HEK293 (cell line): ENCODE measurements around the gene MAPRE2.
A peak's percentile ranks its signal among the peaks of the same experiment; 100 is the strongest.

Source experiments
- CTCF ChIA-PET: fragments of 350-600 bp; formaldehyde crosslinking; extraction: SDS; loops from one replicate; lab custom pipeline; 2021; ENCODE audit warnings: antibody characterized with exemption; lab: Yijun Ruan, JAX
- POLR2A ChIA-PET: fragments of 300-600 bp; formaldehyde crosslinking; extraction: SDS; loops from one replicate; lab custom pipeline; 2020; ENCODE audit warnings: antibody characterized with exemption, inconsistent platforms; lab: Yijun Ruan, JAX
- H3K27ac ChIP-seq: fragments of 200-500 bp; sonication (Bioruptor generic); 2 replicates; pipeline ENCODE4 v1.5.1; 2014; ENCODE audit warnings: low read depth, low read length, control low read depth, inconsistent platforms; ENCODE audit errors: extremely low read depth
- H3K36me3 ChIP-seq, 2 experiments: fragments of 200-500 bp in 1 of 2; sonication (Bioruptor generic) in 1 of 2; 1 replicate in 1 of 2; 2 replicates in 1 of 2; pipeline ENCODE4 v1.5.1; 2014 to 2017; ENCODE audit warnings: inconsistent platforms in 2 of 2, low read length in 2 of 2; ENCODE audit not compliant: control insufficient read depth in 2 of 2, insufficient read depth in 1 of 2
- H3K4me1 ChIP-seq: fragments of 200-500 bp; sonication (Bioruptor generic); 2 replicates; pipeline ENCODE4 v1.5.1; 2014; ENCODE audit warnings: mild to moderate bottlenecking, low read length, inconsistent platforms; ENCODE audit not compliant: control insufficient read depth, insufficient read depth
- H3K4me3 ChIP-seq: 2 replicates; pipeline ENCODE4 v1.5.1; 2011; ENCODE audit warnings: low read depth, mild to moderate bottlenecking, control low read depth, low read length, moderate library complexity
- H3K9me3 ChIP-seq: fragments of 200-500 bp; sonication (Bioruptor generic); 2 replicates; pipeline ENCODE4 v1.5.1; 2014; ENCODE audit warnings: low read depth, low read length, inconsistent platforms; ENCODE audit not compliant: control insufficient read depth, insufficient read depth
- GLI4 ChIP-seq: fragments of 450-650 bp; formaldehyde crosslinking; IDR thresholded peaks from 2 replicates; pipeline ENCODE4 v1.5.1; 2016; ENCODE audit warnings: missing biosample characterization, missing genetic modification characterization
- HOXA7 ChIP-seq: sonication (generic); formaldehyde crosslinking; IDR thresholded peaks from 2 replicates; pipeline ENCODE4 v1.8.1; 2022; ENCODE audit warnings: missing genetic modification reagents, borderline replicate concordance
- MEIS1 ChIP-seq: sonication (generic); formaldehyde crosslinking; IDR thresholded peaks from 2 replicates; pipeline ENCODE4 v1.8.1; 2022; ENCODE audit warnings: missing genetic modification reagents, mild to moderate bottlenecking, borderline replicate concordance
- MZF1 ChIP-seq: fragments of 450-650 bp; formaldehyde crosslinking; IDR thresholded peaks from 2 replicates; pipeline ENCODE4 v1.5.1; 2017; ENCODE audit warnings: missing biosample characterization, missing genetic modification characterization, borderline replicate concordance
- ZBTB48 ChIP-seq: fragments of 450-650 bp; formaldehyde crosslinking; IDR thresholded peaks from 2 replicates; pipeline ENCODE4 v1.5.1; 2016; ENCODE audit warnings: missing biosample characterization, missing genetic modification characterization
- ZFHX2 ChIP-seq: fragments of 450-650 bp; formaldehyde crosslinking; conservative IDR thresholded peaks from 2 replicates; pipeline ENCODE4 v1.5.1; 2016; ENCODE audit warnings: missing biosample characterization, missing genetic modification characterization
- ZNF140 ChIP-seq: fragments of 450-650 bp; formaldehyde crosslinking; IDR thresholded peaks from 2 replicates; pipeline ENCODE4 v1.5.1; 2016; ENCODE audit warnings: missing biosample characterization, missing genetic modification characterization
- ZNF146 ChIP-seq: fragments of 450-650 bp; formaldehyde crosslinking; IDR thresholded peaks from 2 replicates; pipeline ENCODE4 v1.5.1; 2016; ENCODE audit warnings: missing biosample characterization, missing genetic modification characterization
- ZNF155 ChIP-seq: fragments of 450-650 bp; formaldehyde crosslinking; IDR thresholded peaks from 2 replicates; pipeline ENCODE4 v1.5.1; 2016; ENCODE audit warnings: missing biosample characterization, missing genetic modification characterization
- ZNF302 ChIP-seq: fragments of 450-650 bp; formaldehyde crosslinking; IDR thresholded peaks from 2 replicates; pipeline ENCODE4 v1.5.1; 2016; ENCODE audit warnings: missing biosample characterization, missing genetic modification characterization, low read depth
- ZNF366 ChIP-seq: fragments of 450-650 bp; formaldehyde crosslinking; conservative IDR thresholded peaks from 2 replicates; pipeline ENCODE4 v1.5.1; 2016; ENCODE audit warnings: missing biosample characterization, missing genetic modification characterization
- ZNF558 ChIP-seq: fragments of 450-650 bp; formaldehyde crosslinking; IDR thresholded peaks from 2 replicates; pipeline ENCODE4 v1.5.1; 2016; ENCODE audit warnings: missing biosample characterization, missing genetic modification characterization
- ZNF747 ChIP-seq: fragments of 450-650 bp; formaldehyde crosslinking; IDR thresholded peaks from 2 replicates; pipeline ENCODE4 v1.5.1; 2016; ENCODE audit warnings: missing biosample characterization, missing genetic modification characterization
- ZXDB ChIP-seq: fragments of 450-650 bp; formaldehyde crosslinking; IDR thresholded peaks from 2 replicates; pipeline ENCODE4 v1.5.1; 2016; ENCODE audit warnings: missing biosample characterization, missing genetic modification characterization
- TF ChIP-seq, protein P1 (sequence below): fragments of 450-650 bp; formaldehyde crosslinking; IDR thresholded peaks from 2 replicates; pipeline ENCODE4 v1.5.1; 2017; ENCODE audit warnings: missing biosample characterization, missing genetic modification characterization
- TF ChIP-seq, protein P2 (sequence below): fragments of 450-650 bp; IDR thresholded peaks from 2 replicates; pipeline ENCODE4 v1.5.1; 2018; ENCODE audit warnings: missing biosample characterization, mild to moderate bottlenecking, missing genetic modification characterization
- TF ChIP-seq, protein P3 (sequence below): fragments of 450-650 bp; formaldehyde crosslinking; IDR thresholded peaks from 2 replicates; pipeline ENCODE4 v1.5.1; 2017; ENCODE audit warnings: missing biosample characterization, missing genetic modification characterization
- TF ChIP-seq, protein P4 (sequence below): fragments of 450-650 bp; formaldehyde crosslinking; IDR thresholded peaks from 2 replicates; pipeline ENCODE4 v1.5.1; 2017; ENCODE audit warnings: missing biosample characterization, missing genetic modification characterization
- TF ChIP-seq, protein P5 (sequence below): fragments of 450-650 bp; formaldehyde crosslinking; IDR thresholded peaks from 2 replicates; pipeline ENCODE4 v1.5.1; 2016; ENCODE audit warnings: missing biosample characterization, missing genetic modification characterization

Gene MAPRE2

DNA sequence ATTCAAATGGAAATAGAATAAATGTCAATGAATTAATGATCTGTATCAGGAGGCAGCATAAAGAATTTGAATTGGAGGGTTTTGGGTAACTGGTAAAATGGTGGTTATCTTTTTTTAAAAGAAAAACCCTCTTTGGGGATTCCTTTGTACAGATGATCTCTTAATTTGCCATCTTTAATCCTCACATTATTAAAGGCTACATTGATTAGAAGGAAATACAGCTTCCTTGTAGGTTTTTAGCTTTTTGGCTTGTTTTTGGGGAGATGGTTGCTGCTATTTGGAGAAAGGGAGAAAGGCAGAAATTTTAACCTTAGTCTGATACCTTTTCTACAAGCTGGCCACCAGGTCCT is 600 bp upstream of the MAPRE2 start (continued):
- TF ChIP-seq ZXDB (tag by site-specific recombination) (no peak), ZNF747 (tag by site-specific recombination) (no peak)

DNA sequence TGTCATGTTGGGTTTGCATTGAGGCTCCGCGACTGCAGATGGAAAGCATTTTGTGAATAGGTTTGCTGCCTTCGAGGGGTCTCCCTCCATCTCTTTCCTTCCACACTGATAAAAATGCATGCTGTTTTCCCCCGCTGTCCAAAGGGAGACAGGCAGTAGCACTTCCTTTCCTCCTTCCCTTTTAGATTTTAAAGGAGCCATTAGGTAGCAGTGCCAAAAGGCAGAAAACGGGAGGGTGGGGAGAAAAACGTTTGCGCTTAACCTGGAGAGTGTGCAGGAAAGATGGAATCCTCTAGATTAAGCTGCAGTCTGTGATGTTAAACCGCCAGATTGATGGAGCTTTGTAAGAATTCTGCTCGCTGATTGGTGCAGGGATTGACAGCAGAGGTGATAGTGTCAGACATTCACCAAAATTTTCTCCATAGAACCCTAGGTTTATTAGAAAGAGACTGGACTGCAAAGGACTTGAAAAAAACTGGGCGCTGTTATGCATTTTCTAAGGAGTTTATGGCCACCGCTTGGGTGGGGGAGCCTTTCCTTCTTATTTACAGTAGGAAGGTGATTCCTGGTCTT is 688 bp downstream of the MAPRE2 start:
- H3K4me1 ChIP-seq = 0 out of 2 replicates have a peak, but pooled peaks cover 2% of the 10 kb centered on the region
- ChIA-PET CTCF (interaction anchor here (0.6 to 1.1 kb wide), 5 partner anchors 9 to 321 kb away, joined by 3 to 5 read pairs (median 3); no protein-coding TSS in a partner anchor), POLR2A (interaction anchor here (0.9 to 2.4 kb wide), 7 partner anchors 9 to 104 kb away, joined by 3 to 18 read pairs (median 4); no protein-coding TSS in a partner anchor)
- TF ChIP-seq, protein P1, sequence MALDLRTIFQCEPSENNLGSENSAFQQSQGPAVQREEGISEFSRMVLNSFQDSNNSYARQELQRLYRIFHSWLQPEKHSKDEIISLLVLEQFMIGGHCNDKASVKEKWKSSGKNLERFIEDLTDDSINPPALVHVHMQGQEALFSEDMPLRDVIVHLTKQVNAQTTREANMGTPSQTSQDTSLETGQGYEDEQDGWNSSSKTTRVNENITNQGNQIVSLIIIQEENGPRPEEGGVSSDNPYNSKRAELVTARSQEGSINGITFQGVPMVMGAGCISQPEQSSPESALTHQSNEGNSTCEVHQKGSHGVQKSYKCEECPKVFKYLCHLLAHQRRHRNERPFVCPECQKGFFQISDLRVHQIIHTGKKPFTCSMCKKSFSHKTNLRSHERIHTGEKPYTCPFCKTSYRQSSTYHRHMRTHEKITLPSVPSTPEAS (tag by site-specific recombination) = no peak
- TF ChIP-seq ZFHX2 (tag by site-specific recombination) (no peak), MZF1 (tag by site-specific recombination) (0 out of 2 replicates have a peak, but pooled peaks have one; percentile 1), ZBTB48 (0 out of 2 replicates have a peak, but pooled peaks have one; percentile 13), HOXA7 (CRISPR knock-in tag) (no peak), ZNF558 (tag by site-specific recombination) (no peak), ZNF155 (no peak), ZNF140 (tag by site-specific recombination) (no peak), GLI4 (tag by site-specific recombination) (no peak), MEIS1 (no peak), ZNF146 (tag by site-specific recombination) (no peak), ZNF366 (tag by site-specific recombination) (peak; percentile 56; the same call in 1 of the 2 replicates), ZNF302 (tag by site-specific recombination) (no peak)
- TF ChIP-seq, protein P2, sequence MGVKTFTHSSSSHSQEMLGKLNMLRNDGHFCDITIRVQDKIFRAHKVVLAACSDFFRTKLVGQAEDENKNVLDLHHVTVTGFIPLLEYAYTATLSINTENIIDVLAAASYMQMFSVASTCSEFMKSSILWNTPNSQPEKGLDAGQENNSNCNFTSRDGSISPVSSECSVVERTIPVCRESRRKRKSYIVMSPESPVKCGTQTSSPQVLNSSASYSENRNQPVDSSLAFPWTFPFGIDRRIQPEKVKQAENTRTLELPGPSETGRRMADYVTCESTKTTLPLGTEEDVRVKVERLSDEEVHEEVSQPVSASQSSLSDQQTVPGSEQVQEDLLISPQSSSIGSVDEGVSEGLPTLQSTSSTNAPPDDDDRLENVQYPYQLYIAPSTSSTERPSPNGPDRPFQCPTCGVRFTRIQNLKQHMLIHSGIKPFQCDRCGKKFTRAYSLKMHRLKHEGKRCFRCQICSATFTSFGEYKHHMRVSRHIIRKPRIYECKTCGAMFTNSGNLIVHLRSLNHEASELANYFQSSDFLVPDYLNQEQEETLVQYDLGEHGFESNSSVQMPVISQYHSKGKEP = no peak
- TF ChIP-seq, protein P3, sequence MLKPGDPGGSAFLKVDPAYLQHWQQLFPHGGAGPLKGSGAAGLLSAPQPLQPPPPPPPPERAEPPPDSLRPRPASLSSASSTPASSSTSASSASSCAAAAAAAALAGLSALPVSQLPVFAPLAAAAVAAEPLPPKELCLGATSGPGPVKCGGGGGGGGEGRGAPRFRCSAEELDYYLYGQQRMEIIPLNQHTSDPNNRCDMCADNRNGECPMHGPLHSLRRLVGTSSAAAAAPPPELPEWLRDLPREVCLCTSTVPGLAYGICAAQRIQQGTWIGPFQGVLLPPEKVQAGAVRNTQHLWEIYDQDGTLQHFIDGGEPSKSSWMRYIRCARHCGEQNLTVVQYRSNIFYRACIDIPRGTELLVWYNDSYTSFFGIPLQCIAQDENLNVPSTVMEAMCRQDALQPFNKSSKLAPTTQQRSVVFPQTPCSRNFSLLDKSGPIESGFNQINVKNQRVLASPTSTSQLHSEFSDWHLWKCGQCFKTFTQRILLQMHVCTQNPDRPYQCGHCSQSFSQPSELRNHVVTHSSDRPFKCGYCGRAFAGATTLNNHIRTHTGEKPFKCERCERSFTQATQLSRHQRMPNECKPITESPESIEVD (tag by site-specific recombination) = no peak
- TF ChIP-seq, protein P4, sequence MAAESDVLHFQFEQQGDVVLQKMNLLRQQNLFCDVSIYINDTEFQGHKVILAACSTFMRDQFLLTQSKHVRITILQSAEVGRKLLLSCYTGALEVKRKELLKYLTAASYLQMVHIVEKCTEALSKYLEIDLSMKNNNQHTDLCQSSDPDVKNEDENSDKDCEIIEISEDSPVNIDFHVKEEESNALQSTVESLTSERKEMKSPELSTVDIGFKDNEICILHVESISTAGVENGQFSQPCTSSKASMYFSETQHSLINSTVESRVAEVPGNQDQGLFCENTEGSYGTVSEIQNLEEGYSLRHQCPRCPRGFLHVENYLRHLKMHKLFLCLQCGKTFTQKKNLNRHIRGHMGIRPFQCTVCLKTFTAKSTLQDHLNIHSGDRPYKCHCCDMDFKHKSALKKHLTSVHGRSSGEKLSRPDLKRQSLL (tag by site-specific recombination) = no peak
- TF ChIP-seq, protein P5, sequence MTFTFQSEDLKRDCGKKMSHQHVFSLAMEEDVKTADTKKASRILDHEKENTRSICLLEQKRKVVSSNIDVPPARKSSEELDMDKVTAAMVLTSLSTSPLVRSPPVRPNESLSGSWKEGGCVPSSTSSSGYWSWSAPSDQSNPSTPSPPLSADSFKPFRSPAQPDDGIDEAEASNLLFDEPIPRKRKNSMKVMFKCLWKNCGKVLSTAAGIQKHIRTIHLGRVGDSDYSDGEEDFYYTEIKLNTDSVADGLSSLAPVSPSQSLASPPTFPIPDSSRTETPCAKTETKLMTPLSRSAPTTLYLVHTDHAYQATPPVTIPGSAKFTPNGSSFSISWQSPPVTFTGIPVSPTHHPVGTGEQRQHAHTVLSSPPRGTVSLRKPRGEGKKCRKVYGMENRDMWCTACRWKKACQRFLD = no peak
- peak overlapping the region; percentile 48 for H3K27ac ChIP-seq
- no peaks in the 10 kb centered on the region for H3K9me3 ChIP-seq
- peak overlapping the region; percentile 66 for H3K4me3 ChIP-seq
- no peaks in the 10 kb centered on the region for H3K36me3 ChIP-seq
